ENCODE results near the gene C10orf120.

C10orf120 gene

GRCh38 chr10:122669045-122669444 is 30.6 kb downstream of the C10orf120 start:
- Histone ChIP-seq H3K4me3 (replicated peaks; ENCODE audit: insufficient read depth, low read length) (no peak overlapping the region), H3K27ac (replicated peaks) (no peak overlapping the region), H3K27me3 (ENCODE audit: insufficient read depth, poor library complexity, severe bottlenecking) (peaks cover 2% of the 10 kb centered on the region)
- no peak for DNase-seq (ENCODE audit: low read depth in 1 of 2, low spot score in 1 of 2)
- TF ChIP-seq CTCF (IDR thresholded peaks at IDR 0.05; ENCODE audit: insufficient read depth, low read length) (no peak), POLR2AphosphoS5 (IDR thresholded peaks at IDR 0.05; ENCODE audit: low read depth) (no peak), GABPA (IDR thresholded peaks at IDR 0.05; ENCODE audit: low read depth) (no peak), SPI1 (IDR thresholded peaks at IDR 0.05; ENCODE audit: borderline replicate concordance, low read depth) (no peak)
- TF ChIP-seq, protein P1, sequence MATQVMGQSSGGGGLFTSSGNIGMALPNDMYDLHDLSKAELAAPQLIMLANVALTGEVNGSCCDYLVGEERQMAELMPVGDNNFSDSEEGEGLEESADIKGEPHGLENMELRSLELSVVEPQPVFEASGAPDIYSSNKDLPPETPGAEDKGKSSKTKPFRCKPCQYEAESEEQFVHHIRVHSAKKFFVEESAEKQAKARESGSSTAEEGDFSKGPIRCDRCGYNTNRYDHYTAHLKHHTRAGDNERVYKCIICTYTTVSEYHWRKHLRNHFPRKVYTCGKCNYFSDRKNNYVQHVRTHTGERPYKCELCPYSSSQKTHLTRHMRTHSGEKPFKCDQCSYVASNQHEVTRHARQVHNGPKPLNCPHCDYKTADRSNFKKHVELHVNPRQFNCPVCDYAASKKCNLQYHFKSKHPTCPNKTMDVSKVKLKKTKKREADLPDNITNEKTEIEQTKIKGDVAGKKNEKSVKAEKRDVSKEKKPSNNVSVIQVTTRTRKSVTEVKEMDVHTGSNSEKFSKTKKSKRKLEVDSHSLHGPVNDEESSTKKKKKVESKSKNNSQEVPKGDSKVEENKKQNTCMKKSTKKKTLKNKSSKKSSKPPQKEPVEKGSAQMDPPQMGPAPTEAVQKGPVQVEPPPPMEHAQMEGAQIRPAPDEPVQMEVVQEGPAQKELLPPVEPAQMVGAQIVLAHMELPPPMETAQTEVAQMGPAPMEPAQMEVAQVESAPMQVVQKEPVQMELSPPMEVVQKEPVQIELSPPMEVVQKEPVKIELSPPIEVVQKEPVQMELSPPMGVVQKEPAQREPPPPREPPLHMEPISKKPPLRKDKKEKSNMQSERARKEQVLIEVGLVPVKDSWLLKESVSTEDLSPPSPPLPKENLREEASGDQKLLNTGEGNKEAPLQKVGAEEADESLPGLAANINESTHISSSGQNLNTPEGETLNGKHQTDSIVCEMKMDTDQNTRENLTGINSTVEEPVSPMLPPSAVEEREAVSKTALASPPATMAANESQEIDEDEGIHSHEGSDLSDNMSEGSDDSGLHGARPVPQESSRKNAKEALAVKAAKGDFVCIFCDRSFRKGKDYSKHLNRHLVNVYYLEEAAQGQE (IDR thresholded peaks at IDR 0.05; ENCODE audit: insufficient replicate concordance, low read depth) = no peak

- Histone ChIP-seq H3K27me3 (ENCODE audit: insufficient read depth, poor library complexity, severe bottlenecking) (peaks cover 5% of the 10 kb centered on the region), H3K27ac (replicated peaks) (no peak overlapping the region), H3K4me3 (replicated peaks; ENCODE audit: insufficient read depth, low read length) (no peak overlapping the region)
- no peak for DNase-seq (ENCODE audit: low read depth in 1 of 2, low spot score in 1 of 2)
- no peak for TF ChIP-seq POLR2AphosphoS5 (IDR thresholded peaks at IDR 0.05; ENCODE audit: low read depth)
- no peak for TF ChIP-seq SPI1 (IDR thresholded peaks at IDR 0.05; ENCODE audit: borderline replicate concordance, low read depth)
- TF ChIP-seq, protein P1 (IDR thresholded peaks at IDR 0.05; ENCODE audit: insufficient replicate concordance, low read depth) = no peak
- no peak for TF ChIP-seq CTCF (IDR thresholded peaks at IDR 0.05; ENCODE audit: insufficient read depth, low read length)
- TF ChIP-seq GABPA (IDR thresholded peaks at IDR 0.05; ENCODE audit: low read depth) = no peak
These were observed 33.7 kb downstream of the C10orf120 start for GRCh38 chr10:122665946-122666345.

- TF ChIP-seq POLR2AphosphoS5 (IDR thresholded peaks at IDR 0.05; ENCODE audit: low read depth) = no peak
- TF ChIP-seq CTCF (IDR thresholded peaks at IDR 0.05; ENCODE audit: insufficient read depth, low read length) = no peak
- no peak for TF ChIP-seq GABPA (IDR thresholded peaks at IDR 0.05; ENCODE audit: low read depth)
- no peak for DNase-seq (ENCODE audit: low read depth in 1 of 2, low spot score in 1 of 2)
- no peak overlapping the region for H3K4me3 ChIP-seq (replicated peaks; ENCODE audit: insufficient read depth, low read length)
These were observed 34.3 kb downstream of the C10orf120 start for GRCh38 chr10:122665329-122665860.

DNA sequence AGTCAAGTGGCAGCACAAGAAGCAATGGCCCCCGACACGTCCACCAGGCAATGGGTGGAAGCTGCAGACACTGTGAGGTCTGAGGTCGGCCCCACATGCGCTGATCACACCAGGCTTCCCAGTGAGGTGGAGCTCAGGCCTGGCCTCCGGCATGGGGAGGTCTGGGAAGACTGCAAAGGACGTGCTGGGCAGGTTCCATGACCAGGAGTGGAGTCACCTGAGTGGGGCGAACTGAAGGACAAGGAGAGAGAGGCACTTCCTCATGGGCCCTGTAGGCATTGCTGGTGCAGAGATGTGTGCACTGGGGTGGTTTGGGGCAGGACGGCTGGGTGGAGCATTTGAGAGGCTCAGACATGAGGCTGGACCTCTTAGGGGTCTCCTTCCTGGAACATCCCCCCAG is 35.1 kb downstream of the C10orf120 start:
- no peak for DNase-seq (ENCODE audit: low read depth in 1 of 2, low spot score in 1 of 2)
- H3K27me3 ChIP-seq (ENCODE audit: insufficient read depth, poor library complexity, severe bottlenecking) = peaks cover 3% of the 10 kb centered on the region
- H3K27ac ChIP-seq (replicated peaks) = no peak overlapping the region
- TF ChIP-seq GABPA (IDR thresholded peaks at IDR 0.05; ENCODE audit: low read depth) (no peak), SPI1 (IDR thresholded peaks at IDR 0.05; ENCODE audit: borderline replicate concordance, low read depth) (no peak), CTCF (IDR thresholded peaks at IDR 0.05; ENCODE audit: insufficient read depth, low read length) (no peak), POLR2AphosphoS5 (IDR thresholded peaks at IDR 0.05; ENCODE audit: low read depth) (no peak)
- TF ChIP-seq, protein P1 (IDR thresholded peaks at IDR 0.05; ENCODE audit: insufficient replicate concordance, low read depth) = no peak
- no peak overlapping the region for H3K4me3 ChIP-seq (replicated peaks; ENCODE audit: insufficient read depth, low read length)

More at GRCh38 chr10:122665329-122665860, 34.3 kb downstream of the C10orf120 start:
- Histone ChIP-seq H3K27ac (replicated peaks) (no peak overlapping the region), H3K27me3 (ENCODE audit: insufficient read depth, poor library complexity, severe bottlenecking) (peaks cover 5% of the 10 kb centered on the region)
